Esophagus muscularis mucosa (tissue), 3 donors: Measurements from ENCODE around the gene PLXNC1.

Experiments
- CTCF ChIP-seq, 3 experiments: fragments of 200-600 bp in 2 of 3; fragments of 450-650 bp in 1 of 3; sonication (generic) in 2 of 3; IDR thresholded peaks; one replicate each; pipeline ENCODE4 v1.5.1; 2017 to 2019; ENCODE audit warnings: antibody characterized with exemption in 3 of 3, mild to moderate bottlenecking in 2 of 3, moderate library complexity in 1 of 3
- POLR2A ChIP-seq: fragments of 450-650 bp; IDR thresholded peaks from one replicate; pipeline ENCODE4 v1.6.1; 2017; ENCODE audit warnings: antibody characterized with exemption, moderate library complexity, mild to moderate bottlenecking, low read depth

- TF ChIP-seq POLR2A (no peak), CTCF (IDR thresholded peaks at IDR 0.05) (no peak)
Measured at GRCh38 chr12:94261119-94261518, 112.7 kb downstream of the PLXNC1 start.
